Left lung (tissue), 10 donors: ENCODE data around the gene RNF213. TPM values are rescaled to one million over a fixed set of nuclear protein-coding genes. Genes with fewer than 3 reads are reported as not detected.

Source experiments
- ATAC-seq: fragments of 200-7000 bp; cut with Tn5 transposase; one replicate; pipeline ENCODE4 v1.9.1; 2020; ENCODE audit warnings: moderate library complexity
- DNase-seq, 4 donors: peaks; one replicate each; pipeline ENCODE4 v3.0.0-alpha.2; 2013 to 2020
- H3K27ac ChIP-seq, 2 donors: fragments of 200-600 bp; sonication (generic) in 1 of 2; one replicate each; pipeline versions ENCODE4 v1.5.0 to v1.8.0; 2020 to 2021
- H3K27me3 ChIP-seq, 2 donors: fragments of 200-600 bp; sonication (generic) in 1 of 2; one replicate each; pipeline versions ENCODE4 v1.5.0 to v1.8.0; 2020 to 2021
- H3K36me3 ChIP-seq, 2 donors: fragments of 200-600 bp; sonication (generic) in 1 of 2; one replicate each; pipeline versions ENCODE4 v1.5.0 to v1.8.0; 2020 to 2021
- H3K4me1 ChIP-seq, 2 donors: fragments of 200-600 bp; one replicate each; pipeline ENCODE4 v1.8.0; 2021
- H3K4me3 ChIP-seq, 2 donors: fragments of 200-600 bp; sonication (generic) in 1 of 2; one replicate each; pipeline versions ENCODE4 v1.5.0 to v1.8.0; 2020 to 2021; ENCODE audit warnings: mild to moderate bottlenecking in 1 of 2
- H3K9me3 ChIP-seq, 2 donors: fragments of 200-600 bp; sonication (generic) in 1 of 2; one replicate each; pipeline versions ENCODE4 v1.5.0 to v1.8.0; 2020 to 2021
- CTCF ChIP-seq, 2 donors: fragments of 200-600 bp; sonication (generic) in 1 of 2; IDR thresholded peaks; one replicate each; pipeline versions ENCODE4 v1.5.0 to v1.8.0; 2021; ENCODE audit warnings: antibody characterized with exemption in 2 of 2
- intact Hi-C, 2 donors: fragments of 100-400 bp; cut with DNase I; formaldehyde crosslinking; loops; one replicate each; pipeline versions ENCODE4 v1.11.2 to v1.14.2; 2022
- polyA plus RNA-seq, 6 donors: library from polyadenylated mRNA; unstranded; fragments of 120-200 nt; gene quantifications; one replicate each; pipeline ENCODE4 v1.2.1, GENCODE V29; 2013; ENCODE audit not compliant: insufficient read length in 6 of 6
- total RNA-seq, 2 donors: library from RNA; stranded (reverse); fragmentation: NEBNext Ultra II Directional; extraction: Animal tissue kit (Norgen Biotek cat#: 25700); gene quantifications; one replicate each; pipeline ENCODE4 v1.2.1, GENCODE V29; 2021
- donor health status: DM: no; HTN: yes; CAD: no.
- donor health status: DM: no; HTN: no; CAD: no.

The RNF213 gene
- total and polyA plus RNA-seq, 8 donors: 89.0 to 264 (median 103) TPM

GRCh38 chr17:80372456-80372855, 111.8 kb downstream of the RNF213 start:
- H3K36me3 ChIP-seq: peaks cover 3 to 100% of the 10 kb centered on the region in 2 donors

GRCh38 chr17:80372922-80373570, 112.4 kb downstream of the RNF213 start:
- H3K4me1 ChIP-seq: no peaks in the 10 kb centered on the region
- DNase-seq (peak in 1 of 4 donors; percentile 65), ATAC-seq (no peak)
- H3K27me3 ChIP-seq: no peaks in the 10 kb centered on the region
- TF ChIP-seq CTCF (IDR thresholded peaks at IDR 0.05): no peak
- H3K36me3 ChIP-seq: peaks cover 8 to 100% of the 10 kb centered on the region in 2 donors
- no peak overlapping the region for H3K27ac ChIP-seq
- no peaks in the 10 kb centered on the region for H3K9me3 ChIP-seq
- intact Hi-C loops: no loop called here
- H3K4me3 ChIP-seq: no peak overlapping the region

More at GRCh38 chr17:80372456-80372855, 111.8 kb downstream of the RNF213 start:
- intact Hi-C loops: no loop called here
- no peaks in the 10 kb centered on the region for H3K27me3 ChIP-seq
- H3K4me3 ChIP-seq: no peak overlapping the region
- peak in 1 of 4 donors; percentile 42 for DNase-seq
- no peak overlapping the region for H3K27ac ChIP-seq
- no peak for ATAC-seq
- H3K4me1 ChIP-seq: no peaks in the 10 kb centered on the region
- H3K9me3 ChIP-seq: no peaks in the 10 kb centered on the region
- TF ChIP-seq CTCF (IDR thresholded peaks at IDR 0.05): no peak

GRCh38 chr17:80374039-80374731, 113.5 kb downstream of the RNF213 start:
- H3K27me3 ChIP-seq: no peaks in the 10 kb centered on the region
- TF ChIP-seq CTCF (IDR thresholded peaks at IDR 0.05): no peak
- intact Hi-C loops: no loop called here
- H3K4me1 ChIP-seq: no peaks in the 10 kb centered on the region
- DNase-seq: peak in 1 of 4 donors; percentile 41
- H3K36me3 ChIP-seq: peaks cover 8 to 100% of the 10 kb centered on the region in 2 donors
- no peak overlapping the region for H3K27ac ChIP-seq
- no peaks in the 10 kb centered on the region for H3K9me3 ChIP-seq
- H3K4me3 ChIP-seq: no peak overlapping the region
- no peak for ATAC-seq

- intact Hi-C loops: no loop called here
- no peak for TF ChIP-seq CTCF (IDR thresholded peaks at IDR 0.05)
- H3K27me3 ChIP-seq: no peaks in the 10 kb centered on the region
- ATAC-seq (no peak), DNase-seq (peak in 1 of 4 donors; percentile 21)
- peaks cover 8 to 100% of the 10 kb centered on the region in 2 donors for H3K36me3 ChIP-seq
- H3K4me3 ChIP-seq: no peak overlapping the region
- no peaks in the 10 kb centered on the region for H3K4me1 ChIP-seq
- no peaks in the 10 kb centered on the region for H3K9me3 ChIP-seq
- no peak overlapping the region for H3K27ac ChIP-seq
Measured at GRCh38 chr17:80374732-80375585, 114.3 kb downstream of the RNF213 start.

GRCh38 chr17:80376531-80376930, 115.9 kb downstream of the RNF213 start:
- Histone ChIP-seq H3K9me3 (no peaks in the 10 kb centered on the region), H3K27ac (no peak overlapping the region), H3K27me3 (no peaks in the 10 kb centered on the region), H3K4me1 (no peaks in the 10 kb centered on the region), H3K36me3 (peaks cover 11 to 100% of the 10 kb centered on the region in 2 donors), H3K4me3 (no peak overlapping the region)
- intact Hi-C loops: no loop called here
- no peak for TF ChIP-seq CTCF (IDR thresholded peaks at IDR 0.05)
- DNase-seq (no peak), ATAC-seq (no peak)
